GM04503 (cell line): Measurements from ENCODE around the gene ARHGEF19.
"Not testable (repeated sequence)": the region's sequence is repeated elsewhere in the genome, so short reads cannot be mapped to it uniquely, and the experiment has no call there.

ENCODE experiments used
- DNase-seq: peaks from one replicate; pipeline ENCODE4 v3.0.0-alpha.2; 2012; ENCODE audit warnings: low read depth

ARHGEF19 gene

DNA sequence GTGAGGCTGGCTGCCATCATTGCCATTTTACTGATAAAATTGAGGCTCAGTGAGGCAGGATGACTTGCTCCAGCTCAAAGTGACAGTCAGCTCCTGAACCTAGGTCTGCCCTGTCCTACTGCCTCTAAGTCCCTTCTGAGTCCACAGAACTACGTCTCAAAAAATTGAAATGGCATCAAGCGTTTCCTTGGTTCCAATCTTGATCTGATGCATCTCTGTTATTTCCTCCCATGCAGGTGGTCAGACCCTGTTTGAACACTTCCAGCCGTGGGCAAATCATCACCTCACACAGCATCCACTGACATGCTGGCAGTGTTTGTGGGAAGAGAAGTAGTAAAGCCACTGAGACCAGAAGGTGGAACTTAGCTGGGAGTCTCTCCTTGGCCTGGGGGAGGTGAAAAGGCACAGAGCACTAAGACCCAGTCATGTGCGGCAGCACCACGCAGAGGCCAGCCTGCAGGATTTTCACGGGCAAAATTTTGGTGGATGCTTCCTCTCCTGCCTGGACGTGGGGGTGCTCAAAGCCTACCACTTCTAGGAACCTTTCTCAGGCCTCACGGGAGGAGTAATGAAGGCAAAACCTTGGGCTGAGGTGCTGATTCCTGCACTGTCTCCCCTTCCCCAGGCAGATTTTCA lies 32.3 kb upstream of the ARHGEF19 start:
- DNase-seq: no peak

DNA sequence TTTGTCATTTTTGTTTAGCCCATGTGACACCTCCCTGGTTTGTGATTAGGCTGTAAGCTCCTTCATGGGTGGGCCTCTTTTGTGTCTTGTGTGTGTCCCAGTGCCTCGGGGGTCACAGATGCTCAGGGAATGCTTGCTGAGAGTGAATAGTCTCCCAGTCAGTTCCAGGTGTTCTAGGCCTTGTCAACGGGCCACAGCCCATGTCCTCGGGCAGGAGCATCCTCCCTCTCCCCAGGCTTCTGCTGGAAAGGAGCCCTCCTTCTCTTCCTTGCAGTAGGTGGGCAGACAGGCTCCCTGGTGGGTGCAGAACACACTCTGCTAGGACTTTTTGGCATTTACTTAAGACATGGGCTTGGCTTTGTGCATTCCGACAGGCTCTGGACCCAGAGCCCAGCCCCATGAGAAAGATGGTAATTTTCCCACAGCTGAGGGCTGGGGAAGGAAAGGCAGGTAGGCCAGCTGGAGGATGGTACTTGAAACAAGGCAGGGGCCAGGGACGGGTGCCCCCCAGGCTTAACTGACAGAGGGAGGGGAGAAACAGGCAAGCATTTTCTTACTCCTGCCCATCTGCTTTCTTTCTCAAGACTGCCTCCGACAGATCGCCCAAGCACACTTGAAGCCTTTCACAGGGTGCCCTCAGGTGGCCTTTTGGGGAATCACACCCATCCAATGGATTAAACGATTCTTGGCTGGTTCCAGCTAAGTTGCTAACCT lies 31.6 kb upstream of the ARHGEF19 start:
- no peak for DNase-seq

DNA sequence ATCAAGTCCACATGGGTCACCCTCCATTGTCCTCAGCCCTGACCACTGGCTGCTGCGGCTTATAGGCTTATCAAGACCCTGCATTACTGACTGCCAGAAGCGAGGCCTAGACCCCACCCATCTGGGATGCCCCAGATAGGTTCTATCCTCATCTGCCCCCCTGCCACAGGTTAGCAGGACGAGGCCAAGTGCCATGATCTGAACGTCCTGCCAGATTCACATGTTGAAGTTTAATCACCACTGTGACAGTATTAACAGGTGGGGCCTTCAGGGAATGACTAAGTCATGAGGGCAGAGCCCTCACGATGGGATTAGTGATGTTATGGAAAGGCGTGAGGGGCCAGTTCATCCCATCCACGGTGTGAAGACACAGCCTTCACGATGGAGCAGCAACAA lies 30.8 kb upstream of the ARHGEF19 start:
- DNase-seq: no peak

- DNase-seq: no peak
These were observed 30.2 kb upstream of the ARHGEF19 start for GRCh38 chr1:16242556-16243214.

- no peak for DNase-seq
These were observed 28.8 kb upstream of the ARHGEF19 start for GRCh38 chr1:16241221-16241708.

DNA sequence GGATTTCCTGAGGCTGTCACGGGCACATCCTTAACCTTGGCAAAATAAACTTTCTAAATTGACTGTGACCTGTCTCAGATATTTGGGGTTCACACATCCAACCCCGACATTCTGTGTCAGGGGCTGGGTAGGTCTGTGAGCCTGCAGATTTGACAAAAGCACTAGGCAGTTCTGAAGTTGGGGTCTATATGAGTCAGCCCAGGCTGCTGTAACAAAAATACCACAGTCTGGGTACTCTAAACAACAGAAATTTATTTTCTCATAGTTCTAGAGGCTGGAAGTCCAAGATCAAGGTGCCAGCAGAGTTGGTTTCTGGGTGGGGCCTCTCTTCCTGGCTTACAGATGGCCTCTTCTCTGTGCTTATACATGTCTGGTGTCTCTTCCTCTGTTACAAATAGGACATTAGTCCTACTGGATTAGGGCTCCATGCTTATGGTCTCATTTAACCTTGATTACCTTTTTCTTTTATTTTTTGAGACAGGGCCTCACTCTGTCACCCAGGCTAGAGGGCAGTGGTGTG lies 27.6 kb upstream of the ARHGEF19 start:
- DNase-seq: no peak

DNA sequence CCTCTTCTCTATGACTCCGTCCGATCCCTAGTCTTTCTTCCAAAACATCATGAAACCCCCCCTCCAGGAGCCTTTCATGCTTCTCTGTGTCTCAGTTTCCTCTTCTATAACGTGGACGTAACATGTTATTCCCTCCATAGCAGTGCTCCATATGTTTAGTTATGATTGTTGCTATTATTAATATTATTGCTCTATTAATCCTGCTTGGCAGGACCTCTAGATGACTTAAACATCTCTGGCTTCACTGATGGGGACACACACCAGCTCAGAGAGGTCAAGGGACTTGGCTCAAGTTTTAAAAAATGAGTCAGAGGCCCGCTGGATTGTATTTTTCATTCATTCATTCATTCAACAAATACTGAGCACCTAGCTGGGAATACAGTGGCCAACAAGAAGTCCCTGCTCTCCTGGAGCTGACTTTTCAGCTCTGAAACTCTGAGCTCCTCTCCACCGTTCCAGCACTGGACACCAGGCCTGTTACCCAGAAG lies 24.9 kb upstream of the ARHGEF19 start:
- DNase-seq: no peak

GRCh38 chr1:16236511-16237342 lies 24.3 kb upstream of the ARHGEF19 start, which contains the start of gene CPLANE2:
TSS of gene CPLANE2 (minus strand) at chr1:16237183. CDS start at chr1:16236742, 441 bp downstream.
- DNase-seq: no peak

GRCh38 chr1:16235944-16236510 lies 23.6 kb upstream of the ARHGEF19 start:
- no peak for DNase-seq

DNA sequence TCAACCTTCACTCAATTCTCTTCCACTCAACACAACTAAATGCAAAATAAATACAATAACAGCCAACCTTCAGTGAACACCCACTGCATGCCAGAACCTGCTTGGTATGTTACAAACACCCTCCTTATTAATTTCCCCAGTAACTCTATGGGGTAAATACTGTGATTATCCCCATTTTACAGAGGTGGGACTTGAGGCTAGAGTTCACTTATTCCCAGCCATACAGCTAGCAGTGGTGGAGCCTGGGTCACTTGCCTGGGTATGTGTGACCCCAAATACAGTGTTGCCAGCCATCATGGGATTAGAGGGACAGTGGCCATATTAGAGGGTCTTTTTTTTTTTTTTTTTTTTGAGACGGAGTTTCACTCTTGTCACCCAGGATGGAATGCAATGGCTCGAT lies 22.9 kb upstream of the ARHGEF19 start:
- DNase-seq: no peak

- DNase-seq: no peak
These were observed 21.0 kb upstream of the ARHGEF19 start for GRCh38 chr1:16233431-16233830.

DNA sequence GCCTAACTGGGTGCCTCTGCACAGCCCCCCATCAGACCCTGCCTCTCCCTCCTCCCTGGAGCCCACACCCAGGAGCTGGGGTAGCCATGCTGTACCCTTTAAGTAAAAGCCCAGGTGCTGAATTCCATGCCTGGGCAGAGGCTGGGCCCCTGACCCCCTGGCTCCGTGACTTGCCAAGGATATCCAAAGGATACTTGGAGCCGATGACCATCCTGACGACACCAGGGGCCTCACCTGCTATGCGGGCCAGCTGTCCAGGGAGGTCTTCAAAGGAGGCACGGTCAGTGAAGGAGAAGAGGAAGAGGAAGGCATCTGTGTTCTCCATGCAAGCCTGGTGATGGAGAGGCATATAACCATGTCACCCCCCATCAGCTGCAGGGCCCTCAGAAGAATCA lies 19.9 kb upstream of the ARHGEF19 start:
- no peak for DNase-seq

- no peak for DNase-seq
These were observed 19.2 kb upstream of the ARHGEF19 start for GRCh38 chr1:16231331-16232315.

DNA sequence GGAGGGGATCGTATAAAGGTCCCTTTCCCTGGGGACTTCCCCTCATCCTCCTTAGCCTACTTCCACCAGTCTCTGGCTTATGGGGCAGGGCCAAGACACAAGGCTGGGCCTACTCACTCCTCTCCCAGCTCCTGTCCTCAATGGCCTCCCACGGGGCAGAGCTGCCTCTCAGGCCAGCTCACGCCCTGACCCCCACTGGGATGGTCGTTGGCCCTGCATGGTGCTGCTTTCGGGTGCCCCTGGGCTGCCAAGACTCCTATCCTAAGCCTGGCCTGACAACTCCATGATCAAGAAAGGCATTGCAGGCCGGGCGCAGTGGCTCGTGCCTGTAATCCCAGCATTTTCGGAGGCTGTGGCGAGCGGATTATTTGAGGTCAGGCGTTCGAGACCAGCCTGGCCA lies 18.3 kb upstream of the ARHGEF19 start:
- DNase-seq: no peak

- no peak for DNase-seq
These were observed 17.7 kb upstream of the ARHGEF19 start for GRCh38 chr1:16229976-16230740.

DNA sequence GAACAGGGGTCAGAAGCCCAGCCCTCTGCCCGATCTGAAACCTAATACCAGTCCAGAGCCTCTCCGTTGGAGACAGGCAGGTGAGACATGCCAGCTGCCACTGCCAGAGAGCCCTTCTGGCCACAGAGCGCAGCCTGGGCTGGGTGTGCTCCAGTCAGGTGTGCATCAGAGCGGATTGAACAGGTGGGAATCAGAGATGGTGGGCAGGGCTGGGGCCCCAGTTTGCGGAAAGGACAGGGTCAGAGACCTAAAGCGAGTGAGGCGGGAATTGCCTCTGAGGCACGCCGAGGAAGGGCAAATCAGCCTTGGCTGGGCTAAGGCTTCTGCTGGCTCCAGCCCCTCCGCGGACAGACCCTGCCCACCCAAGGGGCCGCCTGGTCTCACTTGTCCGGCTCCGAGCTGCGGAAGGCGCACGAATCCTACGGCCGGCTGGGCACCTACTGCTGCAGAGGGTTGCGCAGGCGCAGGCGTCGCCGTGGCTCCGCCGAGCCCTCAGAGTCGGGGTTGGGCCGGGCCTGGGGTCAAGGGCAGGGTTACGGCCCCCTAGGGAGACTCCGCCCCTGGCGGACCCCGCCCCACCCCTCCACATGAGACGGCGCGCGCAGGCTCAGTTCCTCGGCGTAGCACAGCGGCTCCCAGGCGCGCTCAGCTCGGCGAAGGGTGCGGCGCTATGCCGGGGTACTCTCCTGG lies 14.2 kb upstream of the ARHGEF19 start:
- no peak for DNase-seq

DNA sequence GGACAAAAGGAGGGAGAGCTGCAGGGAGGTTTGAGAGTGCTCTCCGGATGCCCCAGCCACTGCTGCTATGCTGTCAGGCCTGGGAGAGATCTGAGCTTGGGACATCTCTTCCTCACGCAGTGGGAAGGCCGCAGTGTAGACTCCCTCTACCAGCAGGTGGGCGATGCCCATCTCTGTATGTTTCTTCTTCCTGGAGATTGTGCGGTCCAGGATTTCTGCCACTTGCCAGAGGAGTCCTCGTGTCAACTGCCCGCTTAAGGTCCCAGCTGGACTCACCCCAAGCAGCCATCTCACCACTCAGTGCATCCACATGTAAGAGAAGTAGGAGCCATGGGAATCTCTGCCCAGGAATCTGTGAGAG lies 13.7 kb upstream of the ARHGEF19 start:
- DNase-seq: no peak

DNA sequence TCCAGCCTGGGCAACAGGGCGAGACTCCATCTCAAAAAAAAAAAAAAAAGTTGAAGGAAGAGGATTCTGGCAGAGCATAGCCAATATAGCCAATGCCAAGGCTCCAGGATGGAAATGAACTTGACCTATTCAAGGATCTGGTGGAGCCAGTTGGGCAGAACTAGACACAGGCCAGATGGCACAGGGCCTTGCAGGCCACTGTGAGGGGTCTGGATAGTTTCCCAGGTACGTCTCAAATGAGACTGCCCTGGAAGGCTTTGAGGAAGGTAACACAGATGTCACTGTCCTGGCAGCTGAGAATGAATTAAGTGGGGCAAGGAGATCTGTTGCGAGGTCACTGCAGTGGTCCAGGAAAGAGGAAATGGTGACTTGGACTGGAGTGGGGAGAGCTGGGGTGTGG lies 12.0 kb upstream of the ARHGEF19 start:
- DNase-seq: no peak

GRCh38 chr1:16222716-16223115 lies 10.3 kb upstream of the ARHGEF19 start:
- not testable (repeated sequence) for DNase-seq
